Measurements from ENCODE around the gene MCF2L. TPM values are rescaled to one million over a fixed set of nuclear protein-coding genes. Genes with fewer than 3 reads are reported as not detected.

The MCF2L gene
- total RNA-seq, 1 experiment from 2014 or later: 5.8 TPM

DNA sequence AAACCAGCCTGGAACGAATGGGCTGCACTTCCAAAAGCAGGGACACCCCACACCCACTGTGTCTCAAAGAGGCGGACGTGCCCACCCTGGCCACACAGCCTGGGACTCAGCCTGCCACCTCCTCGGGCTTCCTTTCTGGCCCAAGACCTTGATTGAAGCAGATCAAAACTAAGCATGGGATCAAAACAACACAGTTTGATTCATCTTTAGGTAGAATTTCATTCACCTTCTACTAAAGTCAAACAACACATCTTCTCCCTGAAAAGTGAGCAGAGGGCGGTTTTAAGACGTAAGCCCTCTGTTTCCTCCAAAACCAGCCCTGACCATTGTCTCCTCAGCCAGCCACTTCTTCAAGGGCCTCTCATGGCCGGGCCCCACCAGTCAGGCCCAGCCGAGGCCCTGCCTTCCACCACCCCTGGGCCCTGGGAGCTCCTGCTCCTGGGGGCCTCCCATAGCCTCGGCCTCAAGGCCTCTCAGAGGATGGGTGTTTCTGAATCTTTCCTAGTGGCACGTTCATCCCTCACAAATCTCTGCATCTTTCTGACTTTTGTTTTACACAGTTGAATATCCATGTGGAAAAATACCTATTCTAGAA, 147.3 kb downstream of the MCF2L start:
- no peaks in the 10 kb centered on the region for H3K9me3 ChIP-seq
- no peak overlapping the region for H3K4me3 ChIP-seq
- DNase-seq: no peak
- H3K27me3 ChIP-seq: no peaks in the 10 kb centered on the region
- no peaks in the 10 kb centered on the region for H3K36me3 ChIP-seq

DNA sequence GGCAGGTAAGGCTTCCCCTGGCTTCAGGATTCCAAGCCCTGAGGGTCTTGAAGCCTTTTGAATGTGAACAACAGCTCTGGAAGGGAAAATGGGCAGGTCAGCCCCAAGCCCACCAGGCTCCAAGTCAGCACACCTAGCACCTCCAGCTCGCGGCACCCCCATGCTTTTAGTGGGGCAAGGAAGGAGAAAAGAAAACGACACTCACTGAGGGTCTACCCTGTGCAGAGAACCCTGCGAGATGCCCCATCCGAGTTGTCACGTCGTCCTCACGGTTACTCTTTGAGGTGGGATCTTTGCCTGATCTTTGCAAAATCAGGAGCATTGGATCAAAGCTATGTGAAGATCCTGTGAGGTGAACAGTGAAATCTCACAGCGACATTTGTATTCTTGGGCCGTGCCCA, 147.9 kb downstream of the MCF2L start:
- Histone ChIP-seq H3K4me3 (no peak overlapping the region), H3K27me3 (no peaks in the 10 kb centered on the region), H3K9me3 (no peaks in the 10 kb centered on the region), H3K36me3 (no peaks in the 10 kb centered on the region)
- no peak for DNase-seq

DNA sequence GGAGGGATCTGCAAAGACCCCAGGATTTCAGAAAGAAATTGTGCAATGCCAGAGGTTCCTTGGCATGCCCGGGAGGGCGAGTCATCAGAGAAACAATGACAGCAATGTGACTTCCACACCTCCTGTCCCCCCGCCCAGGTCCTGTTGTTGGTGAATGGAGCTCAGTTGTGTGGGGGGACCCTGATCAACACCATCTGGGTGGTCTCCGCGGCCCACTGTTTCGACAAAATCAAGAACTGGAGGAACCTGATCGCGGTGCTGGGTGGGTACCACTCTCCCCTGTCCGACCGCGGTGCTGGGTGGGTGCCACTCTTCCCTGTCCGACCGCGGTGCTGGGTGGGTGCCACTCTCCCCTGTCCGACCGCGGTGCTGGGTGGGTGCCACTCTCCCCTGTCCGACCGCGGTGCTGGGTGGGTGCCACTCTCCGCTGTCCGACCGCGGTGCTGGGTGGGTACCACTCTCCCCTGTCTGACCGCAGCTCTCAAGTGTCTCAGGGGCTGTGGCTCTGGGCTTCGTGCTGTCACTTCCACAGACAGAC, 148.4 kb downstream of the MCF2L start:
- DNase-seq: no peak
- no peaks in the 10 kb centered on the region for H3K36me3 ChIP-seq
- H3K4me3 ChIP-seq: no peak overlapping the region
- H3K9me3 ChIP-seq: no peaks in the 10 kb centered on the region
- H3K27me3 ChIP-seq: no peaks in the 10 kb centered on the region

DNA sequence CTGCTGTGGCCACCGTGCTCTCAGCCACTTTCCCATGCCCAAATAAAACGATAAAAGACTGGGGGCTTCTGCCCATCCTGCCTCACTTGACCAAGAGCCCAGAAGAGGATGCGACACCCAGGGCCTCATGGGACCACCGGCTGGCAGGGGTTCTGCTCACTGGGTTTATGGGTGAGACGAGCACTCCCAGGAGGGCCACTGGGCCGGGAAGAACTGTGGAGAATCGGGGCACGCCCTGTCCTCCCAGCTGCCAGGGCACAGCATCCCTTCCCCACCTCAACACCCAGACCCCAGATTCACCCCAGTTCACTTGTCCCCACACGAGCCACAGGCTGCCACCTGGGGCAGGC, 148.9 kb downstream of the MCF2L start:
- Histone ChIP-seq H3K36me3 (no peaks in the 10 kb centered on the region), H3K27me3 (no peaks in the 10 kb centered on the region), H3K9me3 (no peaks in the 10 kb centered on the region), H3K4me3 (no peak overlapping the region)
- no peak for DNase-seq

DNA sequence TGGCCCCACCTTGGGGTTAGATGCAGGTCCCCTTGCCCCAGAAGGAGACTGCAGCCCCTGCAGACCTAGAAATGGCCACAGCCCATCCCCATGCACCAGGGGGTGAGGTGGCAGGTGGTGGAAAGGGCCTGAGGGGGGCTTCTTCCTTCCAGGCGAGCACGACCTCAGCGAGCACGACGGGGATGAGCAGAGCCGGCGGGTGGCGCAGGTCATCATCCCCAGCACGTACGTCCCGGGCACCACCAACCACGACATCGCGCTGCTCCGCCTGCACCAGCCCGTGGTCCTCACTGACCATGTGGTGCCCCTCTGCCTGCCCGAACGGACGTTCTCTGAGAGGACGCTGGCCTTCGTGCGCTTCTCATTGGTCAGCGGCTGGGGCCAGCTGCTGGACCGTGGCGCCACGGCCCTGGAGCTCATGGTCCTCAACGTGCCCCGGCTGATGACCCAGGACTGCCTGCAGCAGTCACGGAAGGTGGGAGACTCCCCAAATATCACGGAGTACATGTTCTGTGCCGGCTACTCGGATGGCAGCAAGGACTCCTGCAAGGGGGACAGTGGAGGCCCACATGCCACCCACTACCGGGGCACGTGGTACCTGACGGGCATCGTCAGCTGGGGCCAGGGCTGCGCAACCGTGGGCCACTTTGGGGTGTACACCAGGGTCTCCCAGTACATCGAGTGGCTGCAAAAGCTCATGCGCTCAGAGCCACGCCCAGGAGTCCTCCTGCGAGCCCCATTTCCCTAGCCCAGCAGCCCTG, 149.4 kb downstream of the MCF2L start:
- DNase-seq: no peak
- no peaks in the 10 kb centered on the region for H3K27me3 ChIP-seq
- no peaks in the 10 kb centered on the region for H3K36me3 ChIP-seq
- H3K4me3 ChIP-seq: no peak overlapping the region
- no peaks in the 10 kb centered on the region for H3K9me3 ChIP-seq

DNA sequence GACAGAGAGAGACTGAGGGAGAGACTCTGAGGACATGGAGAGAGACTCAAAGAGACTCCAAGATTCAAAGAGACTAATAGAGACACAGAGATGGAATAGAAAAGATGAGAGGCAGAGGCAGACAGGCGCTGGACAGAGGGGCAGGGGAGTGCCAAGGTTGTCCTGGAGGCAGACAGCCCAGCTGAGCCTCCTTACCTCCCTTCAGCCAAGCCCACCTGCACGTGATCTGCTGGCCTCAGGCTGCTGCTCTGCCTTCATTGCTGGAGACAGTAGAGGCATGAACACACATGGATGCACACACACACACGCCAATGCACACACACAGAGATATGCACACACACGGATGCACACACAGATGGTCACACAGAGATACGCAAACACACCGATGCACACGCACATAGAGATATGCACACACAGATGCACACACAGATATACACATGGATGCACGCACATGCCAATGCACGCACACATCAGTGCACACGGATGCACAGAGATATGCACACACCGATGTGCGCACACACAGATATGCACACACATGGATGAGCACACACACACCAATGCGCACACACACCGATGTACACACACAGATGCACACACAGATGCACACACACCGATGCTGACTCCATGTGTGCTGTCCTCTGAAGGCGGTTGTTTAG, 150.3 kb downstream of the MCF2L start:
- no peaks in the 10 kb centered on the region for H3K27me3 ChIP-seq
- no peak for DNase-seq
- no peaks in the 10 kb centered on the region for H3K9me3 ChIP-seq
- H3K4me3 ChIP-seq: no peak overlapping the region
- H3K36me3 ChIP-seq: no peaks in the 10 kb centered on the region

DNA sequence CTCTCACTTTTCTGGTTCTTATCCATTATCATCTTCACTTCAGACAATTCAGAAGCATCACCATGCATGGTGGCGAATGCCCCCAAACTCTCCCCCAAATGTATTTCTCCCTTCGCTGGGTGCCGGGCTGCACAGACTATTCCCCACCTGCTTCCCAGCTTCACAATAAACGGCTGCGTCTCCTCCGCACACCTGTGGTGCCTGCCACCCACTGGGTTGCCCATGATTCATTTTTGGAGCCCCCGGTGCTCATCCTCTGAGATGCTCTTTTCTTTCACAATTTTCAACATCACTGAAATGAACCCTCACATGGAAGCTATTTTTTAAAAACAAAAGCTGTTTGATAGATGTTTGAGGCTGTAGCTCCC, 150.8 kb downstream of the MCF2L start:
- no peaks in the 10 kb centered on the region for H3K9me3 ChIP-seq
- no peak for DNase-seq
- H3K36me3 ChIP-seq: no peaks in the 10 kb centered on the region
- no peaks in the 10 kb centered on the region for H3K27me3 ChIP-seq
- no peak overlapping the region for H3K4me3 ChIP-seq

DNA sequence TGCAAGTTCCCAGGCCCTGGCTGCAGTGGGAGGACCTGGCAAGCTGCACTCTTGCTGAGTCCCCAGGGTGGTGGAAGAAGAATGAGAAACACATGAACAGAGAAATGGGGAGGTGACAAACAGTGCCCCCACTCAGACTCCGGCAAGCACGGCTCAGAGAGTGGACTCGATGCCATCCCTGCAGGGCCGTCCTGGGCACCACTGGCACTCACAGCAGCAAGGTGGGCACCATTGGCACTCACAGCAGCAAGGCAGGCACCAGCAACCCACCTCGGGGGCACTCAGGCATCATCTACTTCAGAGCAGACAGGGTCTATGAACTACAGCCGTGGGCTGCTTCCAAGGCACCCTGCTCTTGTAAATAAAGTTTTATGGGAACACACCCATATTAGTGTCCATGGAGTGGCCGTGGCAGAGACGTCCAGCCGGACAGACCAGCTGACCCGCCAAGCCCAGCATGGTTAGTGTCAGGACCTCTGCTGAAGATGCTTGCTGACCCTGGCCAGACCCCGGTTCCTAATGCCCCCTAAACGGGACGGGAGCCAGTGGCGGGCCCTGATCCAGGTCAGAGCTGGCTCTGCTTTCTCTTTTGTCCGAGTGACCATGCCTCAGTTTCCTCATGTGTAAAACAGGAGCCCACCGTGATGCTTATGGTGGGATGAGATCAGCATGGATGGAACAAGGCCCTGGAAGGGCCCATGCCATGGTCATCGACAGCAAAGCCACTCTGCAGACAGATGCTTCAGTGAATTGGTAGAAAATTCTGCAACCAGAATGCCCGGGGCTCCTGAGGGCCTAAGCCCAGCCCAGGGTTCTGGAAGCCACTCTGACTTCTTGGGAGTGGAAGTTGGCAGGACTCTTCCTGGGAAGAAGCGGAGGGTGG, 151.5 kb downstream of the MCF2L start:
- H3K4me3 ChIP-seq: no peak overlapping the region

DNA sequence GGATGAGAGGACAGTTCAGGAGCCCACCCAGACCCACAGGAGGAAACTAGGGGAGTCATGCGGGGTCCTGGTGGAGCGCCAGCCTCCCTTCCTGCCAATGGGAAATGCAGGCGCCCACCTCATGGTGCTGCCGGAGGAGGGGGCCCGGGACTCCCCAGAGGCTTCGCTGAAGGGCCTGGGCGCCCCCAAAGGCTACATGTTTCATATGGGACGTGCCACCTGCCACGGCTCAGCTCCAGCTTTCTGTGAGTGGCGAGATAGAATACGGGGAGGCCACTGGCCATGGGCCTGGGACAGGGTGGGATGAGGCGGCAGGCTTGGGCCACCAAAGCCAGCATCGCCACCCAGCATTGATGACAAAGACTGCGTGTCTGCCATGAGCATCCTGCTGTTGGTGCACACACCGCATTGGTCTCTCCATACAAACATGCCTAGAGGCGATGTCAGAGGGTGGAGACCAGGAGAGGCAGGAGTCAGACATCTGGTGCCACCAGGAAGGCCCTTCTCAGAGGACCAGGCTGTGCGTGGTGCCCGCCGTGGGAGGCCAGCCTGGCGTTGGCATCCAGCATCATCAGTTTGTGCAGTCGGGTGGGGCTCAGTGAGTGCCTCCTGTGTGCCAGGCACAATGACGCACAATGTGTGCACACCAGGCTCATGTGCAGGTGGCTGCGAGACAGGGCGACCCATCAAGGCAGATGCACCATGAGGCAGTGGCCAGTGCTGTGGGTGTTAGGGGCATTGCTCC, 152.3 kb downstream of the MCF2L start:
- Histone ChIP-seq H3K27me3 (no peaks in the 10 kb centered on the region), H3K9me3 (no peaks in the 10 kb centered on the region), H3K36me3 (no peaks in the 10 kb centered on the region), H3K4me3 (no peak overlapping the region)
- DNase-seq: no peak

More for the DNA sequence above, 151.5 kb downstream of the MCF2L start:
- no peaks in the 10 kb centered on the region for H3K36me3 ChIP-seq
- H3K27me3 ChIP-seq: no peaks in the 10 kb centered on the region
- no peaks in the 10 kb centered on the region for H3K9me3 ChIP-seq
- no peak for DNase-seq

DNA sequence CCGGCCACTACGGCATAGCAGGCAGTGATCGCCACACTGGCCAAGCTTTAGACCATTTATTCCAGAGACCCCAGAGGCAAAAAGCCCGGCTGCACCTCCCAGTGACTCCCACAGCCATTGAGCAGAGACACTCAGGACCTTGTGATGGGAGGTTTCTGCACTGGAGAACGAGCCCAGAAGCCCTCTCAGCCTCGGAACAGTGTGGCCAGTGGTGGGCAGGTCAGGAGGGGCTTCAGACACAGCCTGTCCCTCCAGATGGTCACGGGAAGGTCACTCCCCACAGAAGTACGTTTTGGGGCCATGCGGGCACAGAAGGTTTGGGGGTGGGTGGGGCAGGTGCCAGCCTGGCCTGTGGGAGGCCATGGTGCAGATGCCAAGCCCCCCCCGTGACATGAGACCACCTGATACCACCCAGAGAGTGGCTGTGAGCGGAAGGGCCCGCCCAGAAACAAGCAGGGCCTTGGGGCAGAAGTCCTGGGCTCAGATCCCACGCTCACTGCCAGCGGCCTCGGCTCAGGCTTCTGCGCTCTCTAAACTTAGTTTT, 153.0 kb downstream of the MCF2L start:
- no peaks in the 10 kb centered on the region for H3K27me3 ChIP-seq
- DNase-seq: no peak
- no peak overlapping the region for H3K4me3 ChIP-seq
- H3K9me3 ChIP-seq: no peaks in the 10 kb centered on the region
- no peaks in the 10 kb centered on the region for H3K36me3 ChIP-seq

DNA sequence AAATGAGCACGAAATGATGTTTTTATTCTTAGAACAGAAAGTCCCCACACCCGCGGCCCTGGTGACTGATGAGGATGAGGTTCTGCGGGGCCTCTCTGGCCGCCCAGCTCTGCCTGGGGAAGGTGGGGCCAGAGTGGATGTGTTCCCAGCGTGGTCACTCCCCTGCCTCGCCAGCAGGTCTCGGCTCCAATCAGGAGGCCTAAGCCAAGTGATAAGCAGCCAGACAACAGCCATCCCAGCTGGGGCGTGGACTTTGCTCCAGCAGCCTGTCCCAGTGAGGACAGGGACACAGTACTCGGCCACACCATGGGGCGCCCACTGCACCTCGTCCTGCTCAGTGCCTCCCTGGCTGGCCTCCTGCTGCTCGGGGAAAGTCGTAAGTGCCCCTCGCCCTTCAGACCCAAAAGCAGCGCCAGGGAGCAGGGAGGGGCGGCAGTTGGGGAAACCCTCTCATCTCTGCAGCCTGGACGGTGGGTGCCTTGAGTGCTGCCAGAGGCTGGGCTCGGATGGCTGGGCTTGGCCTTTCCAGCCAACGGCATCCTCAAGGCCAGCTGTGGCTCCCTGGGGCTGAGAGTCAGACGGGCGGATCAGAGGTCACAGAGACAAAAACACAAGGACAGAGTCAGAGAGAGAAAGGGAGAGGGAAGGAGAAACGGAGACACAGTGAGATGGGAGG, 153.7 kb downstream of the MCF2L start, which contains the start of gene F10:
F10 (plus strand) TSS at position 250 of the 676 bp plus-strand sequence; CDS start at position 307, 57 bp downstream.
- Histone ChIP-seq H3K9me3 (no peaks in the 10 kb centered on the region), H3K4me3 (no peak within 1 kb of the TSS), H3K27me3 (no peaks in the 10 kb centered on the region), H3K36me3 (no peaks in the 10 kb centered on the region)
- no peak for DNase-seq

DNA sequence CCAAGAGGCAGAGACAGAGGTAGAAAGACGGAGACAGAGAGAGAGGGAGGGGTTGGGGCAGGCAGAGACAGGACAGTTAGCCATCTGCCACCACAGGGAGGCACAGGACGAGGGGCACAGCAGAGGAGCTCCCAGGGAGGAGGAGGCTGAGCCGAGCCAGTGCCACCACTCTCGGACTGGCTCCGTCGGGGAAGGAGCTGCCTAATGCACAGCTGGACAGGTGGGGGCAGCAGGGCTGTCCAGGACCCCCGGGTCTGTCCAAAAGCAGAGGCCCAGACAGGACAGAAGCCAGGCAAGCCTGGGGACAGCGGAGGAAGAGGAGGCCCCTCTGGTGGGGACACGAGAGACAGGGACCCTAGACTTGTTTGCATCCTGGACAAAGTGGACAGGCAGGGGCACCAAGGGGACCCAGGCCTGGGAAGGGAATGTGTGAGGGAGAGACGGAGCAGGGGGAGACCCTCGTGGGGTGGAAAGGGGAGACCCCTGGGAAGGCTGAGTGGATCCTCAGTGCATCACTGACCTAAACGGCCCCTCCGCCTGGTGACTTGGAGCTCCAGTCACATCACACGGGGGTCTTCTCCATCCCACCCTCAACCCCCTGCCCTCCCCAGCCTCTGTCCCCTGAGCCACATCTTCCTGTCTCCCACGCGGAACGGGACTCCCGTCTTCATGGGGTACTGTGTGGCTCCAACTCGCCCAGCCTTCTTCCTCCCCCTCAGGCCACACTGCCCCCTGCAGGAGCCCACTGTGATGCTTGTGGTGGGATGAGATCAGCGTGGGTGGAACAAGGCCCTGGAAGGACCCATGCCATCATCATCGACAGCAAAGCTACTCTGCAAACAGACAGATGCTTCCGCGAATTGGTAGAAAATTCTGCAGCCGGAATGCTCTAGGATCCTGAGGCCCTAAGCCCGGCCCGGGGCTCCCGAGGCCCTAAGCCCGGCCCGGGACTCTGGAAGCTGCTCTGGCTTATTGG, 154.5 kb downstream of the MCF2L start:
- Histone ChIP-seq H3K27me3 (no peaks in the 10 kb centered on the region), H3K9me3 (no peaks in the 10 kb centered on the region), H3K36me3 (no peaks in the 10 kb centered on the region), H3K4me3 (no peak overlapping the region)
- DNase-seq: no peak

DNA sequence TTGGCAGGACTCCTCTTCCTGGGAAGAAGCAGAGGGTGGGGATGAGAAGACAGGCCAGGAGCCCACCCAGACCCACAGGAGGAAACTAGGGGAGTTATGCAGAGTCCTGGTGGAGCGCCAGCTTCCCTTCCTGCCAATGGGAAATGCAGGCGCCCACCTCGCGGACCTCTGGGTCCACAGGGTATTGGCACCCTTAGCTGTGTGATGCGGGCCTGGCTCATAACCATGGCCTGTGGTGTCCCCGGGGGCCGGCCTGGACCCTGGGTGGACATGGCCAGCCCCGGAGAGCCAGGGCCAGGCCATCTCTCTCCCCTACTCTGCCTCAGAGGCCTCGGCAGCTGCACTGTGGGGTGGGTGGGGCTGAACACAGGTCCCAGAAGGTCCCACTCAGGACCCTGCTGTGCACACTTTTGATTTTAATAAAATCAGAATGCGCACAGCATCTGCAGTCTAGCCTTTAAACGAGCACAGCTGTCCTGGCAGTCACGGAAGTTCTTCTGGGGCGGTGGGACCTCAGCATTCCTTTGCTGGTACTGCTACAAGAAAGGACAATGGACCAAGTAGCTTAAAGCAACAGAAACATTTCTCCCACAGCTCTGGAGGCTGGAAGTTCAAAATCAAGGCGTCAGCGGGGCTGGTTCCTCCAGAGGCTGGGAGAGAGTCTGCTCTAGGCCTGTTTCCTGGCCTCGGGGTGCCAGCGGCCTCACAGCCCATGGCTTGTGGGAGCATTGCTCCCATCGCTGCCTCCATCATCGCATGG, 155.4 kb downstream of the MCF2L start:
- Histone ChIP-seq H3K4me3 (no peak overlapping the region), H3K36me3 (no peaks in the 10 kb centered on the region), H3K27me3 (no peaks in the 10 kb centered on the region), H3K9me3 (no peaks in the 10 kb centered on the region)
- no peak for DNase-seq
